Measurements from ENCODE around the gene NARS2. TPM values are rescaled to one million over a fixed set of nuclear protein-coding genes. Genes with fewer than 3 reads are reported as not detected.

Gene NARS2
- total RNA-seq, 1 donor from 2014 or later: 17.5 TPM

- Histone ChIP-seq H3K4me1 (peaks cover 17% of the 10 kb centered on the region), H3K27ac (replicated peaks) (no peak overlapping the region), H3K9me3 (replicated peaks) (no peaks in the 10 kb centered on the region), H3K27me3 (ENCODE audit: low read depth) (no peaks in the 10 kb centered on the region), H3K36me3 (no peaks in the 10 kb centered on the region), H3K4me3 (no peak overlapping the region)
- intact Hi-C loops (cut with micrococcal nuclease): no loop called here
- DNase-seq: no peak
- no peak for TF ChIP-seq CTCF (IDR thresholded peaks at IDR 0.05; ENCODE audit: borderline replicate concordance)
Measured at GRCh38 chr11:78549624-78550409, 24.8 kb downstream of the NARS2 start.

DNA sequence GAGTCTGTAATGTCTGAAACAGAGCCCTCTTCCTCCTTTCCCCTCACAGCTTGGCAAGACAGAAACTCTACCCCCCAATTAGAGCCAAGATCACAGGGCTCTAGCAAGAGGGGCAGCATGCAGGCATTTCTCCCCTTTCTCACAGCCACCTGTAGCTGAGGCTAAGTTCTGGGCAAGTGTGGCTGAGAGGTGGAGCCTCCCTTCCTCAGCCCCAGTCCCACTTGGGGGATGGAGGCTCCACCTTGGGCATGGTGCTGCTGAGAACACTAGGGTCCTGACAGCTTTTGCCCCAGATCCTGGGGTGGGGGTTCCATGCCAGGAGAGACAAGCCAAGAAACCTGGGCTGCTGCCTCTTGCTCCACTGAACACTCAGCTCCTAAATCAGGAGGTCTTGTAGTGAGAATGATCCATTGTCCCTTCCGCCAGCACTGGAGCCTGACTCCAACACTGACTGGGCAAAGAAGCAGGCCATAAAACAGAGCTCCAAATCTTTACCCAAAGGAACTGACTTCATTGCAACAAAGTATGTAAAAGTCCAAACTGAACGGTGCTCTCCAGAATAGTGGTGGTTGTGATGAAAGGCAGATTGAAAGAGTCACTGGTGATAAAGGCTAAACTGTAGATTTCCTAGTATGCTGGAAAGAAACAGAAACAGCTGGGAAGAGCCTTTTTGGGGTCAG, 25.6 kb downstream of the NARS2 start:
- Histone ChIP-seq H3K4me3 (no peak overlapping the region), H3K4me1 (peaks cover 17% of the 10 kb centered on the region), H3K9me3 (replicated peaks) (no peaks in the 10 kb centered on the region), H3K36me3 (no peaks in the 10 kb centered on the region), H3K27me3 (ENCODE audit: low read depth) (no peaks in the 10 kb centered on the region), H3K27ac (replicated peaks) (no peak overlapping the region)
- no peak for TF ChIP-seq CTCF (IDR thresholded peaks at IDR 0.05; ENCODE audit: borderline replicate concordance)
- no peak for DNase-seq
- intact Hi-C loops (cut with micrococcal nuclease): no loop called here

GRCh38 chr11:78547931-78548705, 26.5 kb downstream of the NARS2 start:
- no peak overlapping the region for H3K4me3 ChIP-seq
- H3K36me3 ChIP-seq: no peaks in the 10 kb centered on the region
- H3K27me3 ChIP-seq (ENCODE audit: low read depth): no peaks in the 10 kb centered on the region
- TF ChIP-seq CTCF (IDR thresholded peaks at IDR 0.05; ENCODE audit: borderline replicate concordance): no peak
- peaks cover 17% of the 10 kb centered on the region for H3K4me1 ChIP-seq
- no peak overlapping the region for H3K27ac ChIP-seq (replicated peaks)
- no peak for DNase-seq
- intact Hi-C loops (cut with micrococcal nuclease): no loop called here
- no peaks in the 10 kb centered on the region for H3K9me3 ChIP-seq (replicated peaks)

GRCh38 chr11:78542007-78542406, 32.7 kb downstream of the NARS2 start:
- Histone ChIP-seq H3K4me3 (no peak overlapping the region), H3K36me3 (no peaks in the 10 kb centered on the region), H3K27me3 (ENCODE audit: low read depth) (no peaks in the 10 kb centered on the region), H3K27ac (replicated peaks) (no peak overlapping the region), H3K9me3 (replicated peaks) (no peaks in the 10 kb centered on the region), H3K4me1 (peaks cover 19% of the 10 kb centered on the region)
- intact Hi-C loops (cut with micrococcal nuclease): no loop called here
- no peak for DNase-seq
- no peak for TF ChIP-seq CTCF (IDR thresholded peaks at IDR 0.05; ENCODE audit: borderline replicate concordance)

GRCh38 chr11:78541537-78541936, 33.1 kb downstream of the NARS2 start:
- Histone ChIP-seq H3K27ac (replicated peaks) (no peak overlapping the region), H3K4me3 (no peak overlapping the region), H3K4me1 (peaks cover 19% of the 10 kb centered on the region), H3K36me3 (no peaks in the 10 kb centered on the region), H3K9me3 (replicated peaks) (no peaks in the 10 kb centered on the region), H3K27me3 (ENCODE audit: low read depth) (no peaks in the 10 kb centered on the region)
- no peak for TF ChIP-seq CTCF (IDR thresholded peaks at IDR 0.05; ENCODE audit: borderline replicate concordance)
- no peak for DNase-seq
- intact Hi-C loops (cut with micrococcal nuclease): no loop called here
